Measurements from ENCODE around the gene CARS2. TPM values are rescaled to one million over a fixed set of nuclear protein-coding genes. Genes with fewer than 3 reads are reported as not detected.
"Not testable (repeated sequence)": the region's sequence is repeated elsewhere in the genome, so short reads cannot be mapped to it uniquely, and the experiment has no call there.

CARS2 gene, protein sequence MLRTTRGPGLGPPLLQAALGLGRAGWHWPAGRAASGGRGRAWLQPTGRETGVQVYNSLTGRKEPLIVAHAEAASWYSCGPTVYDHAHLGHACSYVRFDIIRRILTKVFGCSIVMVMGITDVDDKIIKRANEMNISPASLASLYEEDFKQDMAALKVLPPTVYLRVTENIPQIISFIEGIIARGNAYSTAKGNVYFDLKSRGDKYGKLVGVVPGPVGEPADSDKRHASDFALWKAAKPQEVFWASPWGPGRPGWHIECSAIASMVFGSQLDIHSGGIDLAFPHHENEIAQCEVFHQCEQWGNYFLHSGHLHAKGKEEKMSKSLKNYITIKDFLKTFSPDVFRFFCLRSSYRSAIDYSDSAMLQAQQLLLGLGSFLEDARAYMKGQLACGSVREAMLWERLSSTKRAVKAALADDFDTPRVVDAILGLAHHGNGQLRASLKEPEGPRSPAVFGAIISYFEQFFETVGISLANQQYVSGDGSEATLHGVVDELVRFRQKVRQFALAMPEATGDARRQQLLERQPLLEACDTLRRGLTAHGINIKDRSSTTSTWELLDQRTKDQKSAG
- 84.9 TPM for polyA plus RNA-seq (ENCODE audit: insufficient read length)
- long read RNA-seq, donor 1, transcript CARS2-224 (2 exons, 3,516 nt): minor isoform, 5 of 32 reads
- long read RNA-seq, donor 1, transcript CARS2-201 (15 exons, 1,879 nt): major isoform, 12 of 32 reads
- long read RNA-seq, donor 1, partial matches to known transcripts: 12 of 32 reads
- long read RNA-seq, donor 1, other reads (novel, unspliced or antisense): 0 of 32 reads
- long read RNA-seq, donor 2, transcript CARS2-201 (15 exons, 1,879 nt): major isoform, 15 of 41 reads
- long read RNA-seq, donor 2, partial matches to known transcripts: 12 of 41 reads
- long read RNA-seq, donor 2, other reads (novel, unspliced or antisense): 8 of 41 reads
- long read RNA-seq, donor 3, transcript CARS2-201 (15 exons, 1,879 nt): major isoform, 11 of 35 reads
- long read RNA-seq, donor 3, partial matches to known transcripts: 12 of 35 reads
- long read RNA-seq, donor 3, other reads (novel, unspliced or antisense): 9 of 35 reads
- long read RNA-seq, donor 4, partial matches to known transcripts: 0 of 3 reads
- long read RNA-seq, donor 4, other reads (novel, unspliced or antisense): 0 of 3 reads
- long read RNA-seq, donor 5, transcript CARS2-201 (15 exons, 1,879 nt): major isoform, 18 of 28 reads
- long read RNA-seq, donor 5, partial matches to known transcripts: 5 of 28 reads
- long read RNA-seq, donor 5, other reads (novel, unspliced or antisense): 0 of 28 reads
- long read RNA-seq, donor 6, transcript CARS2-201 (15 exons, 1,879 nt): major isoform, 17 of 51 reads
- long read RNA-seq, donor 6, partial matches to known transcripts: 14 of 51 reads
- long read RNA-seq, donor 6, other reads (novel, unspliced or antisense): 15 of 51 reads
- long read RNA-seq, donor 7, transcript CARS2-201 (15 exons, 1,879 nt): major isoform, 23 of 52 reads
- long read RNA-seq, donor 7, transcript CARS2-224 (2 exons, 3,516 nt): minor isoform, 9 of 52 reads
- long read RNA-seq, donor 7, partial matches to known transcripts: 17 of 52 reads
- long read RNA-seq, donor 7, other reads (novel, unspliced or antisense): 0 of 52 reads
- long read RNA-seq, donor 8, transcript CARS2-201 (15 exons, 1,879 nt): major isoform, 5 of 6 reads
- long read RNA-seq, donor 8, partial matches to known transcripts: 0 of 6 reads
- long read RNA-seq, donor 8, other reads (novel, unspliced or antisense): 0 of 6 reads

DNA sequence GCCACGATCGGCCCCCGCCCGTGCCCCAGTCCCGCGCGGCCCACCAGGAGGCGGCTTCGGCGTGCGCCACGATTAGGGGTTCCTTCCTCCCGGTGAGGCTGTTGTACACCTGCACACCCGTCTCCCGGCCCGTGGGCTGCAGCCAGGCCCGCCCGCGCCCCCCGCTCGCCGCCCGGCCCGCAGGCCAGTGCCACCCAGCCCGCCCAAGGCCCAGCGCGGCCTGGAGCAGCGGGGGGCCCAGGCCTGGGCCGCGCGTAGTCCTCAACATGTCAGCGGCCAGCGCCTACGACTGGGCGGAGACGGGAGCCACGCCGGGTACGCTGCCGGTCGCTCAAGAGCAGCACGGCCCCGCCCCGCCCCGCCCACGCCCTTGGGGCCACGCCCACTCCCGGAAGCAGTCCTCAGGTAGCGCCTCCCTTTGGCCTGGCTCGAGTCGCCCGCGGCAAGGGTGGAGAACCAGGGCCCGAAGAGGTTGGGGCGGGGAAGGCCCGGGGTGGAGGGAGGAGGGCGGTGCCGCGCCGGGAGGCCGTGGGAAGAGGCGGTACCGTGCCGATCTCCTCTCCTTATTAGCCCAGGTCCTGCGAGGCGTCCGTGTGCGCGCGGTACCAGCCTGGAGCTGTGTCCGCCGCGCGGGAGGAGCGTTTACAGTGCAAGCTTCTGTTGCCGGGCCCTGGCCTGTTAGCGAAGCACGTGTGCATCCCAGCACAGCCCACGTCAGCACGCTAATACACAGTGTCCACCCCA lies at the start of gene CARS2:
CARS2 (minus strand) TSS at position 291 of the 744 bp plus-strand sequence; CDS start at position 268, 23 bp downstream.
- DNase-seq: peak; percentile 94

DNA sequence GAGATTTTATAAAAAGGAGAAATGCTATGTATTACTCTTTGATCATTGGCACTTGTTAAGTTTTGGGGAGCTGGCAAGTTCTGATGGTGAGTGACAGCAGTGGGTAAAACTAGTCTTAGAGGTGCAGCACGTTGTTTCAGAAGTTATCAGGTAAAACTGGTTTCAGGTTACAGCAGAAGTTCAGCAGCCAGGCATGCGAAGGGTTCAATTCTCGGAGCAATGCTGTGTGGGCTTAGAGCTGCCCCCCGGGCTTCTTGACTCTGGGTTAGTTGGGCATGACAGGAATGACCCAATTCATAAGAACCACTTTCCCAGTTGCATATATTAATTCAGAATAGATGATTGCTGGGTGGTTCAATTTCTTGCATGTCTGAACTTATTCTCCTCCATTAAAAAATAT lies 42.4 kb upstream of the CARS2 start:
- DNase-seq: peak; percentile 27

DNA sequence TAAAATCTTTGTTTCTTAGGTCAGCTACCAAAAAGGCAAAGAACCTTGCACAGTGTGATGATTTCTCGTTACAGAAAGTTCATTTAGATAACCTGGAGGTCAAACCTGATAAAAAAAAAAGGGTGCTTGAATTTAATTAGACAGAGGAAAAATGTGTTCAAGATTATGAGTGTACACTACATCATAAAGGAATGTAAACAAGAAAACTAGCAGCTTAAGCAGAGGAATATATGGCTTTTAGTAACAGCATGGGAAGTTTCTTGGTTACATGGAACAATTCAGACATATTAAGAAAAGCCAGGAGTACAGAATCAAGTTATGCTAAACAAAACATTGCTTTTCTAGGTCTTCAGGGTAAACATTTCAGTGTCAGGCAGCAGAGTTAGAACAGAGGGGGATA lies 40.5 kb upstream of the CARS2 start:
- DNase-seq: no peak

DNA sequence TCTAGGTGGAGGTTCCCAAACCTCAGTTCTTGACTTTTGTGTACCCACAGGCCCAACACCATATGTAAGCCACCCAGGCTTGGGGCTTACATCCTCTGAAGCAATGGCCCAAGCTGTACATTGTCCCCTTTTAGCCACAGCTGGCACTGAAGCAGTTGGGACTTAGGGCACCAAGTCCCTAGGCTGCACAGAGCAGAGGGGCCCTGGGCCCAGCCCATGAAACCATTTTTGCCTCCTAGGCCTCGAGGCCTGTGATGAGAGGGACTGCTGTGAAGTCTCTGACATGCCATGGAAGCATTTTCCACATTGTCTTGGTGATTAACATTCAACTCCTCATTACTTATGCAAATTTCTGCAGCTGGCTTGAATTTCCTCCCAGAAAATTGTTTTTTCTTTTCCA lies 37.8 kb upstream of the CARS2 start:
- DNase-seq: no peak

DNA sequence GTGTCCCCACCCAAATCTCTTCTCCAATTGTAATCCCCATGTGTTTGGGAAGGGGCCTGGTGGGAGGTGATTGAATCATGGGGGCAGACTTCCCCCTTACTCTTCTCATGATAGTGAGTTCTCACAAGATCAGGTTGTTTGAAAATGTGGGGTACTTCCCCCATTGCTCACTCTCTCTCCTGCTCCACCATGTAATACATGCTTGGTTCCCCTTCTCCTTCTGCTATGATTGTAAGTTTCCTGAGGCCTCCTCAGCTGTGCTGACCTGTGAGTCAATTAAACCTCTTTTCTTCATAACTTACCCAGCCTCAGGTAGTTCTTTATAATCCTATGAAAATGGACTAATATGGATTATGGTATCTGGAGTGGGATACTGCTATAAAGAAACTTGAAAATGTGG lies 31.6 kb upstream of the CARS2 start:
- DNase-seq: no peak

DNA sequence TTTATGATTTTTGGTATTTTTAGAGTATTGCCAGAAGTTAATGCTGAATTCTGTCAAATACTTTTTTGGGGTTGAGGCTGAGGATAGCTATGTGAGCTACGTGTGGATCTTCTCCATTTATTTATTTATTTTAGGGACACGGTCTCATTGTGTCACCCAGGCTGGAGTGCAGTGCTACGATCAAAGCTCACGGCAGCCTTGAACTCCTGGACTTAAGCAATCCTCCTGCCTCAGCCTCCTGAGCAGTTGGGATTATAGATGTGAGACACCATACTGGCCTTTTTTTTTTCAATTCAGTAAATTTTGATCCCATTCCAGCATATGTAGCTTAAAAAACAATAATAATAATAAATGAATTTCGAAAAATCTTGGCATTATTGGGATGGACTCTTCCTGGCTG lies 28.6 kb upstream of the CARS2 start:
- no peak for DNase-seq

DNA sequence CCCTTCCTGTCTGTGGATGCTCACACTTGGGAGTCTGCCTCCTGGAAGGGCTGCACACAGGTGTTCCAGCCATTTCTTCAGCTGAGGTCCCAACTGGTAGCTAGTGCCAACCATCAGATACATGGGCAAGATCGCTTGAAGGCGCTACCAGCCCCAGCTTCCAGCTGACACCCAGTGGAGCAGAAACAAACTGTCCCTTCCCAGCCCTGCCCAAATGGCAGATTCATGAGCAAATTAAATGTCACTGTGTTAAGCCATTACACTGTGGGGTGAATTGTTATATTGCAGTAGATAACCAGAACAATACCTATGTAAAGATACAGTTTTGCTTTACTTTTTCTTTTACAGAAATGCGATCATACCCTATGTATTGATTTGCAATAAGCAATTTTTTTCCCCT lies 25.2 kb upstream of the CARS2 start:
- DNase-seq: no peak

DNA sequence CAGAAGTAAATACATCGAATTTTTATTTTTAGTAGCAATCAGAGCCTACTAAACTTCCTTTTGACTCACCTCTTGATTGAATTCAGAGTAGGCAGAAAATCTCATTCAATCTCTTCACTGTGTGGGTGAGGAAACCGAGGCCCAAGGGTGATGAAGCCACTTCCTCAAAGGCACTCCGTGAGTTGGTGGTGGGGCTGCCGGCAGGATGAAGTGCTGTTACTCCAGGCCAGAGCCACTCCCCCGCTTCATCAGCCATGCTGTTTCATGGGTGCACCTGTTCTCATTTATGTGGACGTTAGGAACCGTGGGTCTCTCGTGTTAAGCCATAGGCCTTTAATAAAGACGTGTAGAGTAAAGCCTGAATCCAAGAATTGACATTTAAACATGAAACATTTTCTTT lies 20.8 kb upstream of the CARS2 start:
- no peak for DNase-seq

DNA sequence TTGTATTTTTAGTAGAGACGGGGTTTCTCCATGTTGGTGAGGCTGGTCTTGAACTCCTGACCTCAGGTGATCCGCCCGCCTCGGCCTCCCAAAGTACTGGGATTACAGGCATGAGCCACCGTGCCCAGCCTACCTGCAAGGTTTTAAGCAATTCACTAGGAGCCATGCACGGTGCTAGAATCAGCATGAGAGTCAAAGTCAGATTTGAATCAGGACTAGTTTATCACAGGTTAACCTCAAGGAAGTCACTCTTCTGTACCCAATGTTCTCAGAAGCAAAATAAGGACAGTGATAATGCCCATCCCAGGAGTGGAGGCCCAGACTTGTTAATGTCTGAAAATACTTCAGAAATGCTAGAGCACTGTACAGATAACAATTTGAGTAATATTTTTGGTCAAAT lies 20.2 kb upstream of the CARS2 start:
- not testable (repeated sequence) for DNase-seq

DNA sequence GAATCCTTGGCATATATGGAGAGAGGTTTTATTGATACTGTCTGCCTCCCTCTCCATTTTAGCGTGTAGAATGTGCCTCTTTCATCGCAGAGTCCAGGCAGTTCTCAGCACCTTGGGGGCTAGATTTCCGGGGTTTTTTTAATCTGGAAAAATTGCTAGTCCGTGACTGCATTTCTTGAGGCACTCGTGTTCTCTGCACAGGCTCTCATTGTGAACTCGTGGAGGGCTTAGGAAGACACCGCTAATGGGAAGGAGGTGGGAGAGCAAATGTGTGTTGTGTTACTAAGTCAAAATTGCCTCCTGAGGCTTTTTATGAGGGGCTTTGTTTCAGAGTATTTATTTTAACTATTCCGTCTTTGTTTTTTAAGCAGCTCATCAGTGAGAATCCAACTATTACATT lies 17.7 kb upstream of the CARS2 start:
- no peak for DNase-seq

DNA sequence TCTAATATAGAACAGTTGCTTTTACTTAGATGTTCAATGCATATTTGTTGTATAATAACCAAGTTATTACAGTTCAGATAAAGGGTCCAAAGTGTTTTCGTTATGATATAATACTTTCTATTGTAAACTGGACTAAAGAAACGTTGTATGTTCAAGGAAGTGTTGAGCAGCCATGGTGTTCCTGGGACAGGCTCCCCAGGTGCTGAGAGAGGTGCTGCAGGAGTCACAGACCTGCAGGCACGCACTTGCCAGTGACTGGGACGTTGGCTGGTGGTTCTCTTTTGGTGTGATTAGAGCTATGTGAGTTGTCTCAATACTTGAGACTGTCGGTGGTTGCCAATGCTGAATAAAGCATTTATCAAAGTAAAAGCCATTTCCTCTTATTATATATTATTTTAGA lies 17.1 kb upstream of the CARS2 start:
- DNase-seq: no peak

DNA sequence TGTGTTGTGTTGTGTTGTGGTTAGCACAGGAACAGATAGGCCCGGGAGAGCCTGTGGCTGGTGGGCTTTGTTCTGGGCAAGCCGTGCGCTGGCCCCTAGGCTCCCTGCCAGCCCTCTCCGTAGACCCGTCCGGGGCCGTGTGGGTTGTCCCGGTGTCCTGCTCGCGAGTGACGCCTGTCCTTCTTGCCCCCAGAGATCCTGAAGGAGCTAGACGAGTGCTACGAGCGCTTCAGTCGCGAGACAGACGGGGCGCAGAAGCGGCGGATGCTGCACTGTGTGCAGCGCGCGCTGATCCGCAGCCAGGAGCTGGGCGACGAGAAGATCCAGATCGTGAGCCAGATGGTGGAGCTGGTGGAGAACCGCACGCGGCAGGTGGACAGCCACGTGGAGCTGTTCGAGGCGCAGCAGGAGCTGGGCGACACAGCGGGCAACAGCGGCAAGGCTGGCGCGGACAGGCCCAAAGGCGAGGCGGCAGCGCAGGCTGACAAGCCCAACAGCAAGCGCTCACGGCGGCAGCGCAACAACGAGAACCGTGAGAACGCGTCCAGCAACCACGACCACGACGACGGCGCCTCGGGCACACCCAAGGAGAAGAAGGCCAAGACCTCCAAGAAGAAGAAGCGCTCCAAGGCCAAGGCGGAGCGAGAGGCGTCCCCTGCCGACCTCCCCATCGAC lies 13.3 kb upstream of the CARS2 start:
- DNase-seq: no peak

DNA sequence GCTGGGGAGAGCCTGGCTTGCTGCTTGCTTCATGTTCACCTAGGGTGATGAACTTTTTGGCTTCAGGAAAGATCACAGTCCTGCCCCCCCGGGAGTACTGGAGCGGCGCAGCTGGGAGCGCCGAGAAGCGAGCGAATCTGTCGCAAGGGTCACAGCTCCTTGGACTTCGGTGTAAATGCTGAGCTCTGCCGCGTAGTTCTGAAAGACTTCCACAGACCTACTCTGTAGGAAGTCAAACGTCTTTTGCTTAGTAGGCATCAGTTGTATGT lies 10.3 kb upstream of the CARS2 start:
- DNase-seq: no peak

DNA sequence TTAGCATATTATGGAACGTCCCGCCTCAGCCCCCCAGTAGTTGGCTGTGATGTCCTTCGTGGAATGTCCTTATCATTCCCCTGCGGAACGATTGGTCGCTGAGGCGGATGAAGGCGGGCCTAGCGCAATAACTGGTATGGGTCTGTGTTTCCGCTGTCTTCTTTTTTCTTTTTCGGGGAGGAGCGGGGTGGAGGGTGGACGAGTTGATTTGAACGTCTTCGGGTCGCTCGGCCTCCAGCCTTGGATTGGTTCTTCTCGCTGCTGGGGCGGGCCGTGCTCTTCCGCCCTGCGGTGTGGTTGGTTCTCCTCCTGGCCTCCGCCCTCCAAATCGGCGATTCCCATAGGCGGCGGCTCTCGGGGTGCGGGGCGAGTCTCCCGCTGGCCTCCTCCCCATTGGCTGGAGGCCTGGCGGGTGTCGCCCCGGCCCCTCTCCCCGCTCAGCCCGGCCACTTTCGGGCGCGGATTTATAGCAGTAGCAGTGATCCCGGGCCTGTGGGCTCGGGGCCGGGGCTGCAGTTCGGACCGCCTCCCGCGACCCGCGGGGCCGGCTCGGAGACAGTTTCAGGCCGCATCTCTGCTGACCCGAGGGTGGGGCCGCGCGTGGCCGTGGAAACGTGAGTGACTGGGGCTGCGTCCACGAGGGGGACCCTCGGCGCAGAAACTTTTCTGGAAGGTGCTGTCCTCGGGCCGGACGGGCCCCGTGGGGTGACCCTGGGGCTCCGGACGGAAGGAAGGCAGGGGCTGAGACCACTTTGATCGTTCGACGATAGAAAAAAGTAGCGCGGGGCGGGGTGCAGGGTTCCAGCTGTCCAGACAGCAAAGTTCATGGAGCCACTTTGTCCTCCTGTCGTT lies 9.7 kb upstream of the CARS2 start:
- peak; percentile 99 for DNase-seq

DNA sequence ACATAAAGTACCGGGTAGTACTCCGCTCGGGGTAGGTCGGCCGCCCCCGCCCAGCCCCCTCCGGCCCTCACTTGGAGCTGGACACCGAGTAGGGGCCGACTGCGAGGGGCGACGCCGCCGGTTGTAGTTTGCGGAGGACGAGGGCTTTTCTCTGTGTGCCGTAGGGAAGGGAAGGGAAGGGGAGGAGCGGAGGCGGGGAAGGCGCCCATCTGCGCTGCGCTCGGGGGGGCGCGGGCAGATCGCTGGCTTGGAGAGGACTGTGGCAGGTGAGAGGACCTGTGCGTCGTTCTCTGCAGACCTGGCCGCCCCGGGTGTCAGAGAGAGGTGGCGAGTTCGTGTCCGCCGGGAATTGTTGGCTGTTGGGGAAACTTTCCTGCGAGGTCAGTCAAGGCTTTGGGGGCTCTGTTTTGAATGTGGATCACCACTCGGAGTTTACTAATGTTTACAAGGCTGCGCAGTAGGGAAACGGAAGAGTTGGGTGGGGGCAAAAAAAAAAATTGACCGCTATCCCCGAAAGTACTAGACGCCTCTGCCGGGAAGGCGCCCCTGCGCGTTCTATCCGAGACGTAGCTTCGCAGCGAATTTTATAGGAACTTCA lies 9.0 kb upstream of the CARS2 start:
- no peak for DNase-seq

DNA sequence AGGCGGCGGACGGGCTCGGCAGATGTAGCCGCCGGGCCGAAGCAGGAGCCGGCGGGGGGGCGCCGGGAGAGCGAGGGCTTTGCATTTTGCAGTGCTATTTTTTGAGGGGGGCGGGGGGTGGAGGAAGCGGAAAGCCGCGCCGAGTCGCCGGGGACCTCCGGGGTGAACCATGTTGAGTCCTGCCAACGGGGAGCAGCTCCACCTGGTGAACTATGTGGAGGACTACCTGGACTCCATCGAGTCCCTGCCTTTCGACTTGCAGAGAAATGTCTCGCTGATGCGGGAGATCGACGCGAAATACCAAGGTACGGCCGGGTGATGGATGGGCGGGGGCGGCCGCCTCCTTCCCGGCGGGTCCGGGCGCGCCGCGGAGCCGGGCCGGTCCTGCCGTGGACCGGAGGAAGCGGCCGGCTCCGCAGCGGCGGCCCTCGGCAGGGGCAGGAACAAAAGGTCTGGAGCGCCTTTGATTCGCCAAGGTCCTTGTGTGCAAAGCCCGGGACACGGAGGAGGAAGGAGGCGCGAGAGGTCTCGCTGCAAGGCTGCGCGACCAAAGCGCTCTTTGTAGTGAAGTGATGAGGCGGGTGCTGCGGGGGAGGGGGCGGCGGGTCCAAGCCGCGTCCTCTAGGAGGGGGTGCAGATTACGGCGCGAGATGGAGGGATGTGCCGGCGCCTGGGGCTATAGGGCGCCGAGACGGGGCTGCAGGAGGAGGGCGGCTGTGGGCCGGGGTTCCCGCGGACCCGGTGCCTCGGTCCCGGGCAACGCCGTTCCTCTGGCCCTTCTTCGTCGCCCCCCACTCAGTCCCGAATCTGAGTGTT lies 8.3 kb upstream of the CARS2 start:
- DNase-seq: no peak

DNA sequence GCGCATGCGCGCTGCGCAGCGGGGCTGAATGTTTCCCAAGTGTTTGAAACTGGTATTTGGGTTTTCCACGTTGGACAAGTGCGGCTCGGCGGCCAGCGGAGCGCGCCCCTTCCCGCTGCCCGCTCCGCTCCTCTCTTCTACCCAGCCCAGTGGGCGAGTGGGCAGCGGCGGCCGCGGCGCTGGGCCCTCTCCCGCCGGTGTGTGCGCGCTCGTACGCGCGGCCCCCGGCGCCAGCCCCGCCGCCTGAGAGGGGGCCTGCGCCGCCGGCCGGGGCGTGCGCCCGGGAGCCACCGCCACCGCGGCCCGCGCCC lies 7.7 kb upstream of the CARS2 start, which contains the start of gene ING1:
ING1 (plus strand) TSS at position 59 of the 311 bp plus-strand sequence. CDS start 450 bp downstream, outside the sequence.
- DNase-seq: no peak

Data from left kidney (tissue), 8 donors.